ENCODE measurements around the gene MAGEE2.
"Not testable (repeated sequence)": the region's sequence is repeated elsewhere in the genome, so short reads cannot be mapped to it uniquely, and the experiment has no call there.

Gene MAGEE2, protein sequence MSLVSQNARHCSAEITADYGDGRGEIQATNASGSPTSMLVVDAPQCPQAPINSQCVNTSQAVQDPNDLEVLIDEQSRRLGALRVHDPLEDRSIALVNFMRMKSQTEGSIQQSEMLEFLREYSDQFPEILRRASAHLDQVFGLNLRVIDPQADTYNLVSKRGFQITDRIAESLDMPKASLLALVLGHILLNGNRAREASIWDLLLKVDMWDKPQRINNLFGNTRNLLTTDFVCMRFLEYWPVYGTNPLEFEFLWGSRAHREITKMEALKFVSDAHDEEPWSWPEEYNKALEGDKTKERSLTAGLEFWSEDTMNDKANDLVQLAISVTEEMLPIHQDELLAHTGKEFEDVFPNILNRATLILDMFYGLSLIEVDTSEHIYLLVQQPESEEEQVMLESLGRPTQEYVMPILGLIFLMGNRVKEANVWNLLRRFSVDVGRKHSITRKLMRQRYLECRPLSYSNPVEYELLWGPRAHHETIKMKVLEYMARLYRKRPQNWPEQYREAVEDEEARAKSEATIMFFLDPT

DNA sequence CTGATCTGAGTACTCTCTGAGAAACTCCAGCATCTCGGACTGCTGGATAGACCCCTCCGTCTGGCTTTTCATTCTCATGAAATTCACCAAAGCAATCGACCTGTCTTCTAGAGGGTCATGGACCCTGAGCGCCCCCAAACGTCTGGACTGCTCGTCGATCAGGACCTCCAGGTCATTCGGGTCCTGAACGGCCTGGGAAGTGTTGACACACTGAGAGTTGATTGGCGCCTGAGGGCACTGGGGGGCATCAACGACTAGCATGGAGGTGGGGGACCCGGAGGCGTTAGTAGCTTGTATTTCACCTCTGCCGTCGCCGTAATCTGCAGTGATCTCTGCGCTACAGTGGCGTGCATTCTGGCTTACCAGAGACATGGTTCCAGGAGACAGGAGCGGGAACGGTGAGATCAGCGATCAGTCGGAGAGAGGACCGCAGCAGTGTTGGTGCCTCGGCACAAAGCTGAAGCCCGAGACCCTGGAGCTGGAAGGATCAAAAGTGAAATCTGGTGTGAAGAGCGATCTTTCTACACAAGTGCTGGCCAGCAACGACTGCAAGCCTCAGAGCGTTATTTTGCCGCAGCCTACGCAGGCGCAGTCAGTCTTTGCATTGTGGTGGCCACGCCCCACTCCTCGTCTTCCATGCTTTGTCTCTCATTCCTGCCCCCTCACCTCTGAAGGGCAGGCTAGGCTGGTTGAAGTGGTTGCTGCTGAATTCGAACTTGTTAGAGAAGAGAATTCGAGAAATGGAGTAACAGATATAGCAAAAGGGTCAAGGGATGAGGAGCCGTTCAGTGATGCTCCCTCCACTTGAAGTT is at the start of gene MAGEE2:
Gene MAGEE2 (minus strand): TSS at position 575 of the 812 bp plus-strand sequence. CDS start 203 bp downstream, at position 372.
- peak; percentile 19 for DNase-seq
- H3K27ac Mint-ChIP-seq: no peak within 1 kb of the TSS
- H3K4me3 Mint-ChIP-seq: peak within 1 kb of the TSS; percentile 74
- peaks cover 5% of the 10 kb centered on the region for H3K4me1 Mint-ChIP-seq
- no peaks in the 10 kb centered on the region for H3K27me3 Mint-ChIP-seq
- CTCF ChIA-PET: no interaction called here
- H3K9me3 Mint-ChIP-seq: no peaks in the 10 kb centered on the region
- H3K36me3 Mint-ChIP-seq: no peaks in the 10 kb centered on the region

DNA sequence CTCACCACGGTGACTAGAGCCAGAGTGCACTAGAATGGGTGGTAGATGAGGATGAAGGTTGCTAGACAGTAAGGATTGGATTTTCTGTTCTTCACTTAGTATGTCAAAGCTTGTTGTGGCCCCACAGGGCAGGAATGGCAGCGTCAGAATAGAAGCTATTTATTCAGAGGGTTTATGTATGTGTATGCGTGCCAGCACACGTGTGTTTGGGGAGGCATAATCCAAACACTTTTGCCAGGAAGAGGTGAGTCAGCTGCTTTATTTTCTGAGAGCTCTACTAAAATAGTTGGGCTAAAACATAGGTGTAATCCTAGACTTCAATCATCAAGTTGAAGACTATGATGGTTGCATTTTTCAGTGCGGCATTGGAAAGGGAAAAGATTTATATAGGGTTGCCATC is 1.2 kb upstream of the MAGEE2 start:
- H3K27me3 Mint-ChIP-seq: no peaks in the 10 kb centered on the region
- DNase-seq: no peak
- H3K4me3 Mint-ChIP-seq: no peak overlapping the region
- H3K27ac Mint-ChIP-seq: no peak overlapping the region
- peaks cover 5% of the 10 kb centered on the region for H3K4me1 Mint-ChIP-seq
- CTCF ChIA-PET: no interaction called here
- H3K36me3 Mint-ChIP-seq: no peaks in the 10 kb centered on the region
- no peaks in the 10 kb centered on the region for H3K9me3 Mint-ChIP-seq

DNA sequence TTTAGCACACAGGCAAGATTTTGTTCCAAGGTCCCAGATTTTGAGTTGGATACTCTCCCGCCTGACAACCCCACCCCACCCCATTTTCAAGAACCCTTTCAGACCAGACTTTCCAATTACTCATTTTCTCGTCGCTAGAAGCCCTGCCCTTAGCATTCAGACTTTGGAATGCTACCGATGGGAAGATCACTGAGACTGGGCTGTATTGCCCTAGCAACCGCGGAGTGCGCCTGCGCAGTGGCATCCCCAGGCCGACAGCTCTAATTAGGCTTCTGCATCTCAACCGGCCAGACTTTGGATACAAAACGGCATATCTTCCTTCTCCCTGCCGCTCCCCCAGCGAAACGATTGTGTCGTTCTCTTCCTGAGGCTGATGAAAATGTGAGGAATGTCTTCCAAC is 3.4 kb downstream of the MAGEE2 start:
- no peaks in the 10 kb centered on the region for H3K27me3 Mint-ChIP-seq
- H3K4me1 Mint-ChIP-seq: peaks cover 5% of the 10 kb centered on the region
- no peaks in the 10 kb centered on the region for H3K36me3 Mint-ChIP-seq
- H3K4me3 Mint-ChIP-seq: no peak overlapping the region
- no peak overlapping the region for H3K27ac Mint-ChIP-seq
- no peaks in the 10 kb centered on the region for H3K9me3 Mint-ChIP-seq
- no peak for DNase-seq
- CTCF ChIA-PET: no interaction called here

DNA sequence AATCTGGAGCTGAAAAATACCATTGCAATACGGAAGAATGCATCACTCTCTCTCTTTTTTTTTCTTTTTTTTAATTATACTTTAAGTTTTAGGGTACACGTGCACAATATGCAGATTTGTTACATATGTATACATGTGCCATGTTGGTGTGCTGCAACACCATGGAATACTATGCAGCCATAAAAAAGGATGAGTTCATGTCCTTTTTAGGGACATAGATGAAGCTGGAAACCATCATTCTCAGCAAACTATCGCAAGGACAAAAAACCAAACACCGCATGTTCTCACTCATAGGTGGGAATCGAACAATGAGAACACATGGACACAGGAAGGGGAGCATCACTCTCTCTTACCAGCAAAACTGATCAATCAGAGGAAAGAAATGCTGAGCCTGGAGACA is 17.0 kb downstream of the MAGEE2 start:
- DNase-seq, H3K36me3 Mint-ChIP-seq, H3K4me1 Mint-ChIP-seq, H3K9me3 Mint-ChIP-seq, H3K27me3 Mint-ChIP-seq, H3K4me3 Mint-ChIP-seq, CTCF ChIA-PET, H3K27ac Mint-ChIP-seq: not testable (repeated sequence)

DNA sequence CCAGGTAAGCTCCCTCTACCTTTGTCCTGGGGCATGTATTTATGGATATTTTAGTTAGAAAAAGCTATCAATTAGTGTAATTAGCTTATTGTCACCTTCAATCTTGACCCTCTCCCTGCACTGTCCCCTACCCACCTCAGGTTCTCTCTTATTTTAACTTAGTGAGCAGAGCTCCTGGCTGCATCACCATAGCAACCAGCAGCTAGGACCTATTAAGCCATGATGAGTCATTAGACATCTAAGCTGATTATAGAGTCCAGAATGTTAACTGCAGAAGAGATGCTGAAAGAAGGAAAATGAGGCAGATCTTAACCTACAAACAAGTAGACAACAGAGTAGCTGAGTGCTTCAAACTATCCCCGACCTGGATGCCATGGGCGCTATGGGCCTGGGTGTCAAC is 36.6 kb downstream of the MAGEE2 start:
- CTCF ChIA-PET: no interaction called here
- H3K4me1 Mint-ChIP-seq: peaks cover 10% of the 10 kb centered on the region
- H3K9me3 Mint-ChIP-seq: no peaks in the 10 kb centered on the region
- no peaks in the 10 kb centered on the region for H3K27me3 Mint-ChIP-seq
- H3K27ac Mint-ChIP-seq: no peak overlapping the region
- no peaks in the 10 kb centered on the region for H3K36me3 Mint-ChIP-seq
- no peak for DNase-seq
- no peak overlapping the region for H3K4me3 Mint-ChIP-seq

DNA sequence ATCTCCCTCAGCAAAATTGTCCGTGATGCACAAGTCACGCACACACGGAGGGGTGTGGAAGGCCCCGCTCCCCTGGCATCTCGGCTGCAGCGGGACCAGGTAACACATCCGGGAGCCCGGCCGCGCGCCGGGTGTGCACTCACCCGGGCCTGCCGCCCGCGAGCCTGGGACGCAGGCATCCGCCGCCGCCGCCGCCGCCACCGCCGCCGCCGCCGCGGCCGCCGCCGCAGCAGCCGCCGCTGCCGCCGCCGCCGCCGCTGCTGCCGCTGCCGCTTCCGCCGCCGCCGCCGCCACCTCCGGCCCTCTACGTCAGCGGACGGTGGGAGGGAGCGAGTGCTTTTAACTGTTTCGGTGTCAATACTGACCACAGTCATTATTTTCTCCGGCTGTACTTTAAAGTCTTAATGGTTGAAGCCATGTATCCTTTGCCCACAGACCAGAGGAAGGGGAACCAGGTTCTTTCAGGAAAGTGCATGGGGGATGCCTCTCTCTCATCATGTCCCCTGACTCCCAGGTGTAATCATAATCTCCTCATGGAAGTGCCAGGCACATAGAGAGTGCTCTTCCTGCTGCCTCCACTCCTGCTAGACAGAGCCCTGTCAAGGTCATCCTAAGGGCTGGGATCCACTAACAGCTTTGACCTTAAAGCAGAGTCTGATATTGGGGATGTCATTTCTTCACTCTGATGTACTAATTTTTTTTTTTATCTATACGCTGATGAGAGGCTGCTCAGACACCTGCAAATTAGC is 38.0 kb downstream of the MAGEE2 start:
- peaks cover 10% of the 10 kb centered on the region for H3K4me1 Mint-ChIP-seq
- H3K36me3 Mint-ChIP-seq: no peaks in the 10 kb centered on the region
- H3K4me3 Mint-ChIP-seq: peak overlapping the region; percentile 60
- H3K9me3 Mint-ChIP-seq: peaks cover 2% of the 10 kb centered on the region
- H3K27ac Mint-ChIP-seq: peak overlapping the region; percentile 28
- DNase-seq: peak; percentile 44
- H3K27me3 Mint-ChIP-seq: no peaks in the 10 kb centered on the region
- CTCF ChIA-PET: no interaction called here
